T-helper 1 cell treated with Interleukin-12 subunit alpha and Interleukin-12 subunit beta and Interleukin-4 antibody, amounts not matched to agents 30 ng/mL and 1 ng/mL, for 36 hours (primary cell): Measurements from ENCODE around the gene TXNDC11. TPM values are rescaled to one million over a fixed set of nuclear protein-coding genes. Genes with fewer than 3 reads are reported as not detected.

Experiments
- intact Hi-C: fragments of 100-400 bp; cut with micrococcal nuclease; formaldehyde crosslinking; loops from one replicate; pipeline ENCODE4 v1.15.1; 2024
- total RNA-seq: library from RNA; stranded (reverse); gene quantifications from 2 replicates; pipeline ENCODE4 v1.2.3, GENCODE V29; 2022

The TXNDC11 gene, protein sequence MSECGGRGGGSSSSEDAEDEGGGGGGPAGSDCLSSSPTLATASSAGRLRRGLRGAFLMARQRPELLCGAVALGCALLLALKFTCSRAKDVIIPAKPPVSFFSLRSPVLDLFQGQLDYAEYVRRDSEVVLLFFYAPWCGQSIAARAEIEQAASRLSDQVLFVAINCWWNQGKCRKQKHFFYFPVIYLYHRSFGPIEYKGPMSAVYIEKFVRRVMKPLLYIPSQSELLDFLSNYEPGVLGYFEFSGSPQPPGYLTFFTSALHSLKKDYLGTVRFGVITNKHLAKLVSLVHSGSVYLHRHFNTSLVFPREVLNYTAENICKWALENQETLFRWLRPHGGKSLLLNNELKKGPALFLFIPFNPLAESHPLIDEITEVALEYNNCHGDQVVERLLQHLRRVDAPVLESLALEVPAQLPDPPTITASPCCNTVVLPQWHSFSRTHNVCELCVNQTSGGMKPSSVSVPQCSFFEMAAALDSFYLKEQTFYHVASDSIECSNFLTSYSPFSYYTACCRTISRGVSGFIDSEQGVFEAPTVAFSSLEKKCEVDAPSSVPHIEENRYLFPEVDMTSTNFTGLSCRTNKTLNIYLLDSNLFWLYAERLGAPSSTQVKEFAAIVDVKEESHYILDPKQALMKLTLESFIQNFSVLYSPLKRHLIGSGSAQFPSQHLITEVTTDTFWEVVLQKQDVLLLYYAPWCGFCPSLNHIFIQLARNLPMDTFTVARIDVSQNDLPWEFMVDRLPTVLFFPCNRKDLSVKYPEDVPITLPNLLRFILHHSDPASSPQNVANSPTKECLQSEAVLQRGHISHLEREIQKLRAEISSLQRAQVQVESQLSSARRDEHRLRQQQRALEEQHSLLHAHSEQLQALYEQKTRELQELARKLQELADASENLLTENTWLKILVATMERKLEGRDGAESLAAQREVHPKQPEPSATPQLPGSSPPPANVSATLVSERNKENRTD
- total RNA-seq, result 55.3 and 59.4 TPM in 2 replicates

DNA sequence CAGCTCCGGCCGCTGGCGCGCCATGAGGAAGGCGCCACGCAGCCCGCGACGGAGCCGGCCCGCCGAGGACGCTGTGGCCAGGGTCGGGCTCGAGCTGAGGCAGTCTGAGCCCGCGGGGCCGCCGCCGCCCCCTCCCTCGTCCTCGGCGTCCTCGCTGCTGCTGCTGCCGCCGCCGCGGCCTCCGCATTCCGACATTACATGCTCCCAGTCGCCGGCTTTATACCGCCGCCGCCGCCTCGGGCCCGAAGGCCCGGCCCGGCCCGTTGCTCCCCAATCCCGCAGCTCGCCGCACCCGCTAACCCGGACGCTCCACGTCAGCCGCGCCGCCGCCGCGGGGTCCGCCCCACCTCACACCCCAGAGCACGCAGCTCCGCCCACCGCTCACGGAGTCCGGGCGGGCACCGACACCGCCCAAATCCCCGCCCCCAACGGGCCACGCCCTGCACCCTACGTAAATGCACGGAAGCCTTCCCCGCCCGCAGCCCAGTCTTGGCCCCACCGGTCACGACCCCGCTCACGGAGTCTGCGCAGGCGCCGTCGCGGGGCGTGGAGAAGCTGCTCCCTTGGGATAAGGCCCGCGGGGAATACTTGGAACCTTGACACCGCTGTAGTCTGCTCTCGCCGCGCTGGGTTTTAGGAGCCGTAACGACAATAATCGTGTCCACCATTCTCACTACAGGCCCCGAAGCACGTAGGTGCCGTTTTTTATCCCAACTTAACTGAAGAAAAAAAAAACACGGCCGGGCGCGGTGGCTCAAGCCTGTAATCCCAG lies at the start of gene TXNDC11:
TSS of gene TXNDC11 (minus strand) at position 322 of the 772 bp plus-strand sequence. CDS start at position 195, 127 bp downstream.
- intact Hi-C loops, result loop anchor here (1.0 to 10.0 kb wide), 12 partner anchors 41 to 998 kb away; partner anchors contain the start of genes CLEC16A, DEXI, LITAF and RSL1D1

GRCh38 chr16:11791144-11791828 lies 48.6 kb upstream of the TXNDC11 start:
- intact Hi-C loops, result loop anchor here (10.0 kb wide), 1 partner anchor 744 kb away; no protein-coding TSS in a partner anchor

- intact Hi-C loops, result loop anchor here (10.0 kb wide), 1 partner anchor 914 kb away; the partner anchor contains the start of gene CIITA
Measured at GRCh38 chr16:11788914-11789313, 46.3 kb upstream of the TXNDC11 start.

DNA sequence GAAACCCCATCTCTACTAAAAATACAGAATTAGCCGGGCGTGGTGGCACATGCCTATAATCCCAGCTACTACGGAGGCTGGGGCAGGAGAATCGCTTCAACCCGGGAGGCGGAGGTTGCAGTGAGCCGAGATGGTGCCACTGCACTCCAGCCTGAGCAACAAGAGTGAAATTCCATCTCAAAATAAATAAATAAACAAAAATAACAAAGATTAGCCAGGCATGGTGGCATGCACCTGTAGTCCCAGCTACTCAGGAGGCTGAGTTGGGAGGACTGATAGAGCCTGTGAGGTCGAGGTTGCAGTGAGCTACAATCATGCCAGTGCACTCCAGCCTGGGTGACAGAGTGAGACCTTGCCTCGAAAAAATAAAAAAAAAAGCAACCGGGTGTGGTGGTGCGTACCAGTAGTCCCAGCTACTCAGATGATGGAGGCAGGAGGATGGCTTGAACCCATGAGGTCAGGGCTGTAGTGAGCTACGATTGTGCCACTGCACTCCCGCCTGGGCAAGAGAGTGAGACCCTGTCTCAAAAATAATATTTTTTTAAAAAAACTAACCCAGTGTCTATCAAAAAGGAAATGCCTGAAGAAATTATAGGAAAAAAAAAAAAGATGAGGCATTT lies 42.4 kb upstream of the TXNDC11 start:
- intact Hi-C loops, result loop anchor here (5.0 to 10.0 kb wide), 3 partner anchors 118 to 910 kb away; partner anchors contain the start of genes CIITA and SNN

- intact Hi-C loops, result loop anchor here (5.0 to 10.0 kb wide), 3 partner anchors 117 to 910 kb away; partner anchors contain the start of genes CIITA and SNN
Measured at GRCh38 chr16:11784381-11784780, 41.7 kb upstream of the TXNDC11 start.

DNA sequence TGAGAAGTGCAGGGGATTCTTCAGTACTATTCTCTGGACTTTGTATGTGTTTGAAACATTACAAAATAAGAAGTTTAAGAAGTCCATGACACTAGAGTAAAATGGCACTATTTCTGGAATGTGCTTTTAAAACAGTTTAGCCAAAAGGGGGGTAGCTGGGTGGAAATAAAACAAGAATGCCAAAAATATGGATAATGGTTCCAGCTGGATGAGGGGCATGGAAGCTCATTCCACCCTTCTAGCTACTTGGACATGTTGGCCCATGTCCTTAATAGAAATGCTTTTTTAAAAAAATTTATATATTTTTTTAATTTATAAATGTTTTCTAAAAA lies 41.3 kb upstream of the TXNDC11 start:
- intact Hi-C loops, result loop anchor here (5.0 to 10.0 kb wide), 3 partner anchors 117 to 909 kb away; partner anchors contain the start of genes CIITA and SNN

- intact Hi-C loops, result loop anchor here (1.0 to 10.0 kb wide), 11 partner anchors 9 to 909 kb away; partner anchors contain the start of genes CIITA, RSL1D1, SNN and TXNDC11
Measured at GRCh38 chr16:11783319-11784037, 40.8 kb upstream of the TXNDC11 start.

GRCh38 chr16:11781773-11782172 lies 39.1 kb upstream of the TXNDC11 start:
- intact Hi-C loops, result loop anchor here (1.0 to 10.0 kb wide), 5 partner anchors 66 to 907 kb away; partner anchors contain the start of genes CIITA and SNN

DNA sequence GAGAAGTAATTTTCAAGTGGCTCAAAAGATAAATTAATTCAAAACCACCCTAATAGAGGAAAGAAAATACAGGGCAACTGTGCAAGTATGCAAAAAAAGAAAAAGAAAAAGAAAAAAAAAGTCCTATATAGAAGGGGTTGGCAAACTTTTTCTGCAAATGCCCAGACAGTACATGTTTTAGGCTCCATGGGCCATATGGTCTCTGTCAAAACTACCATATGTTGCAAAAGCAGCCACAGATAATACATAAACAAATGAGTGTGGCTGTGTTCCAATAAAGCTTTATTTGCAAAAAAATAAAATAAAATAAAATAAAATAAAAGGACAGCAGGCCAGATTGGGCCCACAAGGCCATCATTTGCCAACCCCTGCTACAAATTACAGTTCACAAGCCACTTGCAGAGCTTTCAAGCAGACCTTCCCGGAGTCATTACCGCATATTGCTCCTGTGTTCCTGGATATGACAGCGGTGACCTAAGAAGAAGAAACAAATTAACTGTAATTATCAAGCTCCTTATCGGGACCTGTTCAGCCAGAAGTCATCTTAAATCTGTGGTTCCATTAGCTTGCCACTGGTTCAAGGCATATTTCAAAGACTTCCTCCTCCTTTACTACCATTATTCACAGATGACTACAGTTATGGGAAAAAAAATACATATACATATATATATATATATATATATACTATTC lies 38.5 kb upstream of the TXNDC11 start:
- intact Hi-C loops, result loop anchor here (5.0 to 10.0 kb wide), 3 partner anchors 114 to 906 kb away; partner anchors contain the start of genes CIITA and SNN

- intact Hi-C loops, result no loop called here
Measured at GRCh38 chr16:11779074-11779473, 36.4 kb upstream of the TXNDC11 start.

DNA sequence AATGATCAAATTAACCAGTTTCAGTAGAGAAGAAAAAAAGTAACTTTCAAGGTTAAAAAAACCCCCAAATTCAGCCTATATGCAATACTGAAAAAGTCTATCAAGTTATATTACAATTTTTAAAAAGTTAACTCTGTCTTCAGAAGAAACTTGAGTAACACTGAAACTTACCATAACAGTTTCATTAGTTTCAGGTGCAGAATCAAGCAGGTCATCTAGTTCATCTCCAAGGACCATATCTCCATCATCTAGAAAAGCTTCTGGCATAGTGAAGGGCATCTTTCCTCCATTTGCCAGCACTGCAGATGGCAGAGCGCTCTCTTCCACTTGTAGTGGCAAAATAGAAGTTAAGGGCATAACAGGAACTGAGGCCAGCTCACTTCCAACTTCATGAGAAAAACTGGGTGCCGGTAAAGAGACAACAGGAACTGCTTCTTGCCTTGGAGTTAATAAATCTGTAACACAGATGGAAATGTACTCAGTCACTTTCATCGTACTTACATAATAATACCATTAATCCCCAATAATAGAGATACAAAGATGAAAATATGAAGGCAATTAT lies 31.5 kb upstream of the TXNDC11 start:
- intact Hi-C loops, result loop anchor here (1.0 kb wide), 1 partner anchor 9 kb away; no protein-coding TSS in a partner anchor

DNA sequence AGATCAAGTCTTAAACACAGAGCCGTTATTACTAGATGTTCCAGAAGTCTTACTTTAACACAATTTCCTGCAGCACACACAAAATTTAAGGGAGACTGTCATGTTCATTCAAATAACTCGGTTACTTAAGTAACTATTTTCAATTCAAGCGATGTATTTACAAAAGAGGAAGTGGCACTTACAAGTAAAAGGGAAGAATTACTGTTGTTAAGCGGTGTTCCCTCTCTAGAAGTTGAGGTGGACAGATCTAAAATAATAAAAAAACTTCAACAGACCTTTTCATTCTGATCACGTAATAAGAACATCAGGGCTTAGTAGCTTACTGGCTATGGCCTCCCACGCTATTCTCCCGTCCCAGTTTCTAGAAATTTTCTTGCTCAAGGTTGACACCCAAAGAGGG lies 26.2 kb upstream of the TXNDC11 start:
- intact Hi-C loops, result loop anchor here (1.0 to 2.0 kb wide), 3 partner anchors 18 to 44 kb away; no protein-coding TSS in a partner anchor

GRCh38 chr16:11762431-11762830 lies 19.8 kb upstream of the TXNDC11 start:
- intact Hi-C loops, result no loop called here

DNA sequence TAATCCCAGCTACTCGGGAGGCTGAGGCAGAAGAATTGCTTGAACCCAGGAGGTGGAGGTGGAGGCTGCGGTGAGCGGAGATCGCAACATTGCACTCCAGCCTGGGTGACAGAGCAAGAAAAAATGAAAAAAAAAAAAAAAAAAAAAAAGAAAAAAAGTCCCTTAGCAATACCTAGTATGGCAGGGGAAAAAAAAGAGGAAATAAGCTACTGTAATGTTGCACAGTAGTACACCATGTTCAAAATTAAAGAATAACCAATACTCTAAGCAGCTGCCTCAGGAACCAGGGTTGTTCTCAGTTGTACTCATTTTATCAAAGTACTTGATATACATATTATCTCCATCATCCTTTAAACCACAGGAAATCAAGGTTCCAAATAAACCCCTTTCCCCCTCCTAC lies 17.3 kb upstream of the TXNDC11 start:
- intact Hi-C loops, result no loop called here

DNA sequence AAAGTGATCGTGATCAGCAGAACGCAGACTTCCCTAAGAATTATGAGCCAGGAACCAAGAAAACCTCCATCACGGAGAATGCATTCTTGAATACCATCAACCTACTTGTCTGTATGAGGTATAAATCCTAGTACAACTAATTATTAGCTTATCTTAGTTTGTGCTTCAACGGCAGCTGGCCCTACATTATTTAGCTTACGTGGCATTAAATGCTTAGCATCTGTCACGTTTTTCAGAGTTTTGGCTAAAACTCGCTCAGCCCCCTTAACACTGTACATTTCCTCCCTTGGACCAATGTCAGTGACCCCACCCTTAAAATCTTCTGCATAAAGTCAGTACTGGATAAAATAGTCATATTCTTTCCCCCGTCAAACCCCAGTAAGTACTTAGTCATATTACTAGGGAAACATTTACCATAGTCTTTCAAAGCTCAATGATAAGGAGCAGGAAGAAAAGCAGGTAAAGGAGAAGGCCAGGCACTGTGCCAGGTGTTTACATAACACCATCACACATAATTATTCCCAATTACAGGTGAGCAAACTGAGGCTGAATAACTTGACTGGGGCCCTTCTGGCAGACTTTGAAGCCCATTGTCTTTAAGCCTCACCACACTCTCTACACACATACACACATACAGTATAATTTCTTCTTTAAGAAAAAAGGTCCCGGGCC lies 16.6 kb upstream of the TXNDC11 start:
- intact Hi-C loops, result no loop called here

DNA sequence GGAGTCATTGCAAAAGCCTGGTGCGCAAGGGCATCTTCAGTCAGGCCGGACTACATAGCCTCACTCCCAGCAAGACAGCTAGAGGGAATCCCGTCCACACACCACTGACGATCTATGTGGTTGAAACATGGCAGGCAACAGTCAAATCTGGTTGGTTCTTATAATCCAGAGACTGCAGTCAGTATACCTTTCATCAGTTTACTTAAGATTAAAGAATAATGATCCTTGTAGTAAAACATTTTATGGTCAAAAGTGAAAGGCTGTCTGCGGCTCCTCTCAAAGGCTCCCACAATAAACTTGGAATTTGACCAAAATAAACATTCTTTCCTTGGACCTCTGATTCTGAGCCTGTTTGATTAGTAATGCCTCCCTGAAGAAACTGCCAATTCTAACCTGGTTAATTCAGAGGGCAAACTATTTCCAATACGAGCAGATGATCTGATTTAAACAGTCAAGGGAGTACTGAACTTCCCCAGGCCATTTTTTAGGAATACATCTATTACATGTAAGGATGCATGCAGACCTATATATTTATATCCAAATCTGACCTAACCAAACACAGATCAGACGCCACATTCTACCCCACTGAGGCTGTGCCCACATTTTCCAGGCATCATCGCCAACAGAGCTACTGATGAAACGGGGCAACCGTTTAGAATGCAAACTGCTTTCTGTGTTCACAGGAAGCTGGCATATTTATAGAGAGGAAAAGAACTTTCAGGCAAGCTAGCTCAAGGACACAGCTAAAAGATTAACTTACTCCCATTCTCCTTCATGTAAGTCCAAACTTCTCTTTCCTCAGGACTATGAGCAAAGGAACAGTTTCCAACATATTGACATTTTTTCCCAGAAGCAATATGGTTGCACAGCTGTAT lies 15.3 kb upstream of the TXNDC11 start:
- intact Hi-C loops, result no loop called here
